GM21526 (cell line): ENCODE measurements around the gene PPP3CA.

Source experiments
- ATAC-seq: cut with Tn5 transposase; IDR thresholded peaks from one replicate; pipeline ENCODE4 v1.9.1; 2021; ENCODE audit warnings: moderate library complexity; ENCODE audit not compliant: unreplicated experiment, low FRiP score

PPP3CA gene

GRCh38 chr4:101347267-101347556 is at the start of gene PPP3CA:
TSS of gene PPP3CA (minus strand) at chr4:101347526.
- no peak for ATAC-seq

GRCh38 chr4:101393256-101393655 is 45.9 kb upstream of the PPP3CA start:
- ATAC-seq = no peak

GRCh38 chr4:101370663-101371210 is 23.4 kb upstream of the PPP3CA start:
- no peak for ATAC-seq

GRCh38 chr4:101367201-101367600 is 19.9 kb upstream of the PPP3CA start:
- ATAC-seq = no peak

- ATAC-seq = no peak
Measured at GRCh38 chr4:101366331-101366730, 19.0 kb upstream of the PPP3CA start.

GRCh38 chr4:101357751-101358150 is 10.4 kb upstream of the PPP3CA start:
- no peak for ATAC-seq

- no peak for ATAC-seq
Measured at GRCh38 chr4:101356928-101357327, 9.6 kb upstream of the PPP3CA start.

GRCh38 chr4:101355767-101356702 is 8.7 kb upstream of the PPP3CA start:
- no peak for ATAC-seq

- peak; percentile 99 for ATAC-seq
Measured at GRCh38 chr4:101355246-101355645, 7.9 kb upstream of the PPP3CA start.

GRCh38 chr4:101349801-101350064 is 2.4 kb upstream of the PPP3CA start:
- no peak for ATAC-seq

GRCh38 chr4:101348995-101349800 is 1.9 kb upstream of the PPP3CA start:
- ATAC-seq = no peak

GRCh38 chr4:101348367-101348827 is 1.1 kb upstream of the PPP3CA start:
- no peak for ATAC-seq

- ATAC-seq = peak; percentile 81
Measured at GRCh38 chr4:101347557-101348366, 436 bp upstream of the PPP3CA start.

GRCh38 chr4:101346351-101347266 is 717 bp downstream of the PPP3CA start:
- peak; percentile 15 for ATAC-seq

- no peak for ATAC-seq
Measured at GRCh38 chr4:101345596-101346350, 1.6 kb downstream of the PPP3CA start.

- no peak for ATAC-seq
Measured at GRCh38 chr4:101345271-101345595, 2.1 kb downstream of the PPP3CA start.

- ATAC-seq = no peak
Measured at GRCh38 chr4:101339332-101339731, 8.0 kb downstream of the PPP3CA start.

GRCh38 chr4:101337688-101338087 is 9.6 kb downstream of the PPP3CA start:
- no peak for ATAC-seq

GRCh38 chr4:101334963-101335572 is 12.3 kb downstream of the PPP3CA start:
- no peak for ATAC-seq
